Keratinocyte (primary cell): Measurements from ENCODE around the gene BCL6B.

Experiments
- EZH2 ChIP-seq: IDR thresholded peaks from one replicate; pipeline ENCODE4 v1.6.1; 2012; ENCODE audit warnings: inconsistent platforms, mild to moderate bottlenecking, low read length, moderate library complexity
- TF ChIP-seq, protein P1 (sequence below), 3 experiments: IDR thresholded peaks in 1 of 3; conservative IDR thresholded peaks in 1 of 3; optimal IDR thresholded peaks in 1 of 3; 2 replicates in 2 of 3; 3 replicates in 1 of 3; pipeline versions ENCODE3 to v1.5.1; 2011; ENCODE audit warnings: low read length in 3 of 3, mild to moderate bottlenecking in 3 of 3, moderate library complexity in 2 of 3, control low read depth in 1 of 3, inconsistent platforms in 1 of 3; ENCODE audit not compliant: insufficient read depth in 2 of 3; ENCODE audit errors: extremely low read depth in 1 of 3

DNA sequence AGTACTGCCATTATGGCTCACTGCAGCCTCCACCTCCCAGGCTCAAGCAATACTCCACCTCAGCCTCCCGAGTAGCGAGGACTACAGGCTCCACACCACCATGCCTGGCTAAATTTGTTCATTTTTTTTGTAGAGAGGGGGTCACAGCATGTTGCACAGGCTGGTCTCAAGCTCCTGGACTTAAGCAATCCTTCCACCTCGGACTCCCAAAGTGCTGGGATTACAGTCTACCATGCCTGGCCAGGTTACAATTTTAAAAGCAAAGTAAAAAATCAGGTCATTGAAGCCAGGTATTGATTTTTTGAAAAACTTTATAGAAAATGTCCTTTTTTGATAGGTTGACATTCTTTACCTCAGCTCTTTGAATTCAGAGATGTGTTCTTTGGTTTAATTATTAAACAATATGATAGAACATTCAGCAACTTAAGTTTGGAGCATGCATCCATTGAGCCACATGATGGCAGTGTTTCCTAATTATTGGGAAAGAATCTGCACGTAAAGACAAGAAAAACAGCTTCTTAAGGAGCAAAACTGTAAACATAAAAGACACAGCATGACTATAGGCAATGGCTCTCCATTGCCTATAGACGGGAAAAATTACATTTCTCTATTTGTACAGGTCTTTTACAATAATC, 22.8 kb downstream of the BCL6B start:
- TF ChIP-seq, protein P1, sequence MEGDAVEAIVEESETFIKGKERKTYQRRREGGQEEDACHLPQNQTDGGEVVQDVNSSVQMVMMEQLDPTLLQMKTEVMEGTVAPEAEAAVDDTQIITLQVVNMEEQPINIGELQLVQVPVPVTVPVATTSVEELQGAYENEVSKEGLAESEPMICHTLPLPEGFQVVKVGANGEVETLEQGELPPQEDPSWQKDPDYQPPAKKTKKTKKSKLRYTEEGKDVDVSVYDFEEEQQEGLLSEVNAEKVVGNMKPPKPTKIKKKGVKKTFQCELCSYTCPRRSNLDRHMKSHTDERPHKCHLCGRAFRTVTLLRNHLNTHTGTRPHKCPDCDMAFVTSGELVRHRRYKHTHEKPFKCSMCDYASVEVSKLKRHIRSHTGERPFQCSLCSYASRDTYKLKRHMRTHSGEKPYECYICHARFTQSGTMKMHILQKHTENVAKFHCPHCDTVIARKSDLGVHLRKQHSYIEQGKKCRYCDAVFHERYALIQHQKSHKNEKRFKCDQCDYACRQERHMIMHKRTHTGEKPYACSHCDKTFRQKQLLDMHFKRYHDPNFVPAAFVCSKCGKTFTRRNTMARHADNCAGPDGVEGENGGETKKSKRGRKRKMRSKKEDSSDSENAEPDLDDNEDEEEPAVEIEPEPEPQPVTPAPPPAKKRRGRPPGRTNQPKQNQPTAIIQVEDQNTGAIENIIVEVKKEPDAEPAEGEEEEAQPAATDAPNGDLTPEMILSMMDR (optimal IDR thresholded peaks at IDR 0.05 in 1 of 3, IDR thresholded peaks at IDR 0.05 in 1 of 3, conservative IDR thresholded peaks at IDR 0.05 in 1 of 3; ENCODE audit: extremely low read depth in 1 of 3, insufficient read depth in 2 of 3, low read length in 3 of 3) = peak in 2 of 3 experiments; percentile 46 to 69
- no peak for TF ChIP-seq EZH2
